Heart left ventricle (tissue), 16 donors: ENCODE measurements around the gene SH2D5. TPM values are rescaled to one million over a fixed set of nuclear protein-coding genes. Genes with fewer than 3 reads are reported as not detected.

Experiments used
- ATAC-seq, 4 donors: fragments of 200-7000 bp; cut with Tn5 transposase; one replicate each; pipeline ENCODE4 v1.9.1; 2020 to 2022; ENCODE audit warnings: moderate library complexity in 4 of 4, mild to moderate bottlenecking in 3 of 4, moderate number of reproducible peaks in 1 of 4
- DNase-seq, 5 donors: peaks; one replicate each; pipeline ENCODE4 v3.0.0-alpha.2; 2020
- H3K27ac ChIP-seq, 12 donors: fragments of 200-600 bp; sonication (generic) in 4 of 12; one replicate each; pipeline versions ENCODE4 v1.5.0 to v1.8.0; 2016 to 2022; ENCODE audit warnings: mild to moderate bottlenecking in 2 of 12
- H3K27me3 ChIP-seq, 9 donors: fragments of 200-600 bp; sonication (generic) in 2 of 9; one replicate each; pipeline versions ENCODE4 v1.5.1 to v1.8.0; 2016 to 2022; ENCODE audit warnings: mild to moderate bottlenecking in 3 of 9
- H3K36me3 ChIP-seq, 9 donors: fragments of 200-600 bp; sonication (generic) in 2 of 9; one replicate each; pipeline versions ENCODE4 v1.5.0 to v1.8.0; 2018 to 2022; ENCODE audit warnings: mild to moderate bottlenecking in 2 of 9
- H3K4me1 ChIP-seq, 12 donors: fragments of 200-600 bp; sonication (generic) in 4 of 12; one replicate each; pipeline versions ENCODE4 v1.5.0 to v1.8.0; 2016 to 2022; ENCODE audit warnings: mild to moderate bottlenecking in 3 of 12
- H3K4me3 ChIP-seq, 12 donors: fragments of 200-600 bp; sonication (generic) in 4 of 12; one replicate each; pipeline versions ENCODE4 v1.5.0 to v1.8.0; 2017 to 2022; ENCODE audit warnings: mild to moderate bottlenecking in 9 of 12, moderate library complexity in 4 of 12
- H3K9me3 ChIP-seq, 12 donors: fragments of 200-600 bp; sonication (generic) in 4 of 12; one replicate each; pipeline versions ENCODE4 v1.5.0 to v1.8.0; 2016 to 2022; ENCODE audit warnings: mild to moderate bottlenecking in 1 of 12
- POLR2A ChIP-seq, 2 donors: fragments of 450-650 bp; IDR thresholded peaks; one replicate each; pipeline ENCODE4 v1.6.1; 2017; ENCODE audit warnings: antibody characterized with exemption in 2 of 2, mild to moderate bottlenecking in 2 of 2, moderate library complexity in 2 of 2
- WGBS, 4 donors: extraction: QIAGEN DNeasy Blood & Tissue Kit in 2 of 4; methylation state at CpG; one replicate each; pipeline versions ENCODE4 v1.1.5 to v1.1.7; 2013 to 2018; 5-methylcytosine and 5-hydroxymethylcytosine counted together
- intact Hi-C, 10 donors: fragments of 100-400 bp; cut with DNase I; formaldehyde crosslinking; loops; one replicate each; pipeline versions ENCODE4 v1.11.1 to v1.14.2; 2022
- polyA plus RNA-seq, 2 donors: library from polyadenylated mRNA; stranded (reverse); fragments of 200-250 nt; gene quantifications; one replicate each; pipeline ENCODE4 v1.2.3, GENCODE V29; 2013
- total RNA-seq, 9 donors: library from RNA; depleted of rRNA in 2 of 9; stranded (reverse); fragments of >200 nt in 2 of 9; fragmentation: NEBNext Ultra II Directional in 3 of 9; extraction: Animal tissue kit (Norgen Biotek cat#: 25700) in 3 of 9; gene quantifications; one replicate each; pipeline versions ENCODE4 v1.1.0 to v1.2.4, GENCODE V29; 2016 to 2023
- TF ChIP-seq, protein P1 (sequence below), 12 donors: fragments of 200-600 bp; sonication (generic) in 4 of 12; IDR thresholded peaks; one replicate each; pipeline versions ENCODE4 v1.5.0 to v1.8.0; 2018 to 2022; ENCODE audit warnings: antibody characterized with exemption in 12 of 12, mild to moderate bottlenecking in 5 of 12
- donor health status: ischemic (EF 13 %, LVEDD 7.1; RV severe dilation, severe dysfunction).
- donor health status: healthy with polysubstance abuse.
- donor health status: DM: no; HTN: yes; CAD: no.
- donor health status: DM: no; HTN: no; CAD: no.
- donor health status: ischemic (EF 25% LVEDD 6.9; RV normal size, moderate dysfunction).
- donor health status: ischemic (EF 25% LVEDD 5.7; RV mildly dilated, moderate dysfunction).
- donor health status: healthy.
- donor health status: DM: yes; HTN: yes; CAD: no.
- donor health status: ischemic (EF 35%, LVEDD 5.7; RV mildly dilated, moderate dysfunction).
- donor health status: nonischemic (EF 11% LVEDD 7.7; RV severe dilation, severe dysfunction).
- donor health status: DM: yes; HTN: yes; CAD: no.
- donor health status: PGD.
- donor health status: ischemic (EF 29% LVEDD 5.4; RV normal size, mild dysfunction).
- donor health status: nonischemic (EF 23%, LVEDD 6.1; RV moderate dilation, normal function).

The SH2D5 gene
- total and polyA plus RNA-seq, 11 donors = 0.30 to 12.4 (median 0.67) TPM; not detected in 8

DNA sequence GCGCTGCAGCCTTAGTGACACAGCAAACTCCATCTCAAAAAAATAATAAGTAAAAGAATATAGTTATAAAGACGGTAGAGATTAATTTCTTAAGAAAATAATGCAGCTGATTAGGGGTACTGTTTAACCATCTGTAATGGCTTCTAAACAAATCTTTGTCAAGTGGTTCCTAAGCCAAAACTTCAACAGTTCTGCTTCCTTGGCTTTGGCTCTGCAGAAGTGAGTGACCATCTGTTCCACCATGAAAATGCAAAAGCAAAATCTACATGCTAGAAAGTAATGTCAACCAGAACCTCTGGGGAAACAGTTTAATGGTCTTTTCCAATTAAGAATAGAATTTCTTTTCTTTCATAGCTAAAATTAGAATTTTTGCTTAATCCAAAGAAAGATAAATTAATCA lies 8.3 kb upstream of the SH2D5 start:
- DNase-seq (no peak), ATAC-seq (no peak)
- H3K27ac ChIP-seq = no peak overlapping the region
- intact Hi-C loops = no loop called here
- 86 to 90% (median 87%) methylated on average over 2 of the region's 2 CpGs for WGBS, 4 donors
- no peaks in the 10 kb centered on the region for H3K27me3 ChIP-seq
- H3K4me3 ChIP-seq = no peak overlapping the region
- no peak for TF ChIP-seq POLR2A (IDR thresholded peaks at IDR 0.05)
- TF ChIP-seq, protein P1, sequence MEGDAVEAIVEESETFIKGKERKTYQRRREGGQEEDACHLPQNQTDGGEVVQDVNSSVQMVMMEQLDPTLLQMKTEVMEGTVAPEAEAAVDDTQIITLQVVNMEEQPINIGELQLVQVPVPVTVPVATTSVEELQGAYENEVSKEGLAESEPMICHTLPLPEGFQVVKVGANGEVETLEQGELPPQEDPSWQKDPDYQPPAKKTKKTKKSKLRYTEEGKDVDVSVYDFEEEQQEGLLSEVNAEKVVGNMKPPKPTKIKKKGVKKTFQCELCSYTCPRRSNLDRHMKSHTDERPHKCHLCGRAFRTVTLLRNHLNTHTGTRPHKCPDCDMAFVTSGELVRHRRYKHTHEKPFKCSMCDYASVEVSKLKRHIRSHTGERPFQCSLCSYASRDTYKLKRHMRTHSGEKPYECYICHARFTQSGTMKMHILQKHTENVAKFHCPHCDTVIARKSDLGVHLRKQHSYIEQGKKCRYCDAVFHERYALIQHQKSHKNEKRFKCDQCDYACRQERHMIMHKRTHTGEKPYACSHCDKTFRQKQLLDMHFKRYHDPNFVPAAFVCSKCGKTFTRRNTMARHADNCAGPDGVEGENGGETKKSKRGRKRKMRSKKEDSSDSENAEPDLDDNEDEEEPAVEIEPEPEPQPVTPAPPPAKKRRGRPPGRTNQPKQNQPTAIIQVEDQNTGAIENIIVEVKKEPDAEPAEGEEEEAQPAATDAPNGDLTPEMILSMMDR (IDR thresholded peaks at IDR 0.05) = no peak
- peaks cover 1 to 91% (median 83%) of the 10 kb centered on the region in 9 donors for H3K36me3 ChIP-seq
- H3K4me1 ChIP-seq = peaks cover 0 to 6% (median 0%) of the 10 kb centered on the region in 12 donors
- no peaks in the 10 kb centered on the region for H3K9me3 ChIP-seq

DNA sequence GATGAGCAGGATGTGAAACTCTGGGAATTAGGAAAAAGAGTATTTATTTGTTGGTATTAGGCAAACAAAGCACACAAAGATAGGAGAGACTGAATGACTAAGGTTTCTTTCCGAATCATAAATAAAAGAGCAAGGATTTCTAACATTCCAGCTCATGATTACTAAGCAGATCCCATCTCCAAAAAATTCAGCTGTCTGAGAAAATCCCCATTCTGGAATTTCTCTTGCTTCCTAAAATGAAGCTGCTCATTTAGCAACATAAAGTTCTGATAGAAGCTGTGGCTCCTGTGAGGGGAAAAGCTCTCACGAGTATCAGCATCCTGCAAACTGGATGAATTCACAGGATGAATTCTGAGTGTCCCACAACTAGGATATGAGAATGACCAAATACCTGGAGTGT lies 6.7 kb upstream of the SH2D5 start:
- no peak for ATAC-seq
- no peaks in the 10 kb centered on the region for H3K27me3 ChIP-seq
- no peaks in the 10 kb centered on the region for H3K9me3 ChIP-seq
- H3K36me3 ChIP-seq = peaks cover 0 to 76% (median 68%) of the 10 kb centered on the region in 9 donors
- no peak overlapping the region for H3K4me3 ChIP-seq
- TF ChIP-seq, protein P1 (IDR thresholded peaks at IDR 0.05) = no peak
- no peak for TF ChIP-seq POLR2A (IDR thresholded peaks at IDR 0.05)
- H3K4me1 ChIP-seq = peaks cover 0 to 6% (median 0%) of the 10 kb centered on the region in 12 donors
- H3K27ac ChIP-seq = no peak overlapping the region
- 62 to 87% (median 70%) methylated on average over 2 of the region's 2 CpGs for WGBS, 4 donors
- intact Hi-C loops = loop anchor here in 3 of 10 donors (10.0 kb wide), 1 partner anchor 214 kb away; no protein-coding TSS in a partner anchor
- no peak for DNase-seq

DNA sequence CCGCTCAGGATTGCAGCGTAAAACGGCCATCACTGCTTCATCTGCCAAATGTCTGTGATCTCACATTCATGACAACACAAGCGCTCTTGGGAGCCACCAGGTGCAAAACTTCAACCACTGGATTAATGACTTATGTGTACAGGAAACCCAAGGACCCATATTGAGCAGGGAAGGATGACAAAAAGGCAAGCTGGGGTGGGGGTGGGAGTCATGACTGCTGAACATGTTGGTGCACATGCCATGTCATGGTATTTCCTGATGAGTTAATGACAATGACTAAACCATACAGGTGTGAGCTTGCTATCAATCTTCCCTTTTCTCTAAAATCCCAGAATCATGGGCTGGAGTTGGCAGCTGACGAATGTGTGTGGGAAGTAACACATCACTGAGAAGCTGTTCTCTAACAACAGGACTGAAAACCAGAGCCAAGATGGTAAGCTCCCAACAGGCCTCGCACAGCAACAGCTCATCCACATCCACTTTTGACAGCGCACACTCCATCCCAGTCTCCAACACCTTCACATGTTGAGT lies 3.1 kb upstream of the SH2D5 start:
- H3K27me3 ChIP-seq = peaks cover 2 to 20% (median 12%) of the 10 kb centered on the region in 9 donors
- DNase-seq = no peak
- ATAC-seq = no peak
- H3K4me3 ChIP-seq = no peak overlapping the region
- peaks cover 0 to 30% (median 13%) of the 10 kb centered on the region in 12 donors for H3K4me1 ChIP-seq
- 77 to 90% (median 87%) methylated on average over 7 of the region's 7 CpGs for WGBS, 4 donors
- TF ChIP-seq POLR2A (IDR thresholded peaks at IDR 0.05) = no peak
- TF ChIP-seq, protein P1 (IDR thresholded peaks at IDR 0.05) = no peak
- intact Hi-C loops = loop anchor here in 3 of 10 donors (10.0 kb wide), 1 partner anchor 211 kb away; no protein-coding TSS in a partner anchor
- H3K27ac ChIP-seq = no peak overlapping the region
- peaks cover 0 to 40% (median 32%) of the 10 kb centered on the region in 9 donors for H3K36me3 ChIP-seq
- no peaks in the 10 kb centered on the region for H3K9me3 ChIP-seq

DNA sequence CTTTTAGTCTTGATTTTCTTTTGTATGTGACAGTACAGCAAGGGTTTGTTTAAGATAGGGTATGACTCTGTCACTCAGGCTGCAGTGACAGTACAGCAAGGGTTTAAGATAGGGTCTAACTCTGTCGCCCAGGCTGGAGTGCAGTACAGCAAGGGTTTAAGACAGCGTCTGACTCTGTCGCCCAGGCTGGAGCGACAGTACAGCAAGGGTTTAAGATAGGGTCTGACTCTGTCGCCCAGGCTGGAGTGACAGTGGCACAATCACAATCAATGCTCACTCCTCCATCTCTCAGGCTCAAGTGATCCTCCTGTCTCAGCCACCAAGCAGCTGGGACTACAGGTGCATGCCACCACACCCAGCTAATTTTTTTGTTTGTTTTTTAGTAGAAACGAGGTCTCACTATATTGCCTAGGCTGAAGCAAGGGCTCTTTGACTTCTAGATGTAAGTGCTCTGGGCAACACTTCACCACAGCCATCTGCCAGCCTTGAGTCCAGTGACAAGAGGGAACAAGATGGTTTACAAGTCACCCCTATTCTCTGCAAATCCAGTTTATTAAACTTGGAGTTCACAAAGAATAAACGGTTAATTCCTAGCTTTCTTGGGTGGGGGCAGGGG lies 965 bp upstream of the SH2D5 start:
- Histone ChIP-seq H3K4me3 (peak overlapping the region in 10 of 12 donors; percentile 44 to 69 (median 56)), H3K9me3 (no peaks in the 10 kb centered on the region), H3K36me3 (peaks cover 0 to 18% (median 12%) of the 10 kb centered on the region in 9 donors), H3K4me1 (peaks cover 0 to 32% (median 13%) of the 10 kb centered on the region in 12 donors), H3K27ac (peak overlapping the region in 6 of 12 donors; percentile 19 to 57 (median 38)), H3K27me3 (peaks cover 4 to 40% (median 23%) of the 10 kb centered on the region in 9 donors)
- ATAC-seq (peak in 2 of 4 donors; percentile 18 to 27), DNase-seq (no peak)
- intact Hi-C loops = loop anchor here in 4 of 10 donors (5.0 to 10.0 kb wide), 4 partner anchors 36 to 211 kb away; no protein-coding TSS in a partner anchor
- TF ChIP-seq, protein P1 (IDR thresholded peaks at IDR 0.05) = no peak
- TF ChIP-seq POLR2A (IDR thresholded peaks at IDR 0.05) = no peak
- WGBS, 4 donors = 20 to 30% (median 23%) methylated on average over 7 of the region's 7 CpGs
